ENCODE results near the gene TFF2.
A peak's percentile ranks its signal among the peaks of the same experiment; 100 is the strongest.

Gene TFF2

GRCh38 chr21:42346866-42347600 is 3.8 kb downstream of the TFF2 start:
- DNase-seq (ENCODE audit: low read depth), result no peak

GRCh38 chr21:42346441-42346840 is 4.4 kb downstream of the TFF2 start:
- DNase-seq (ENCODE audit: low read depth), result no peak

- DNase-seq (ENCODE audit: low read depth), result no peak
These were observed 6.2 kb downstream of the TFF2 start for GRCh38 chr21:42344631-42345030.

GRCh38 chr21:42343963-42344510 is 6.8 kb downstream of the TFF2 start:
- DNase-seq (ENCODE audit: low read depth), result no peak

GRCh38 chr21:42343556-42343955 is 7.2 kb downstream of the TFF2 start:
- DNase-seq (ENCODE audit: low read depth), result no peak

GRCh38 chr21:42343101-42343500 is 7.7 kb downstream of the TFF2 start:
- no peak for DNase-seq (ENCODE audit: low read depth)

- DNase-seq (ENCODE audit: low read depth), result no peak
These were observed 8.8 kb downstream of the TFF2 start for GRCh38 chr21:42341776-42342542.

- DNase-seq (ENCODE audit: low read depth), result no peak
These were observed 10.4 kb downstream of the TFF2 start for GRCh38 chr21:42340187-42341050.

GRCh38 chr21:42338729-42339715 is 11.8 kb downstream of the TFF2 start:
- no peak for DNase-seq (ENCODE audit: low read depth)

- peak; percentile 86 for DNase-seq (ENCODE audit: low read depth)
These were observed 12.7 kb downstream of the TFF2 start for GRCh38 chr21:42337830-42338728.

GRCh38 chr21:42337276-42337675 is 13.5 kb downstream of the TFF2 start:
- DNase-seq (ENCODE audit: low read depth), result no peak

GRCh38 chr21:42336054-42336453 is 14.7 kb downstream of the TFF2 start:
- DNase-seq (ENCODE audit: low read depth), result no peak

GRCh38 chr21:42332557-42333317 is 18.1 kb downstream of the TFF2 start:
- DNase-seq (ENCODE audit: low read depth), result no peak

GRCh38 chr21:42331660-42332059 is 19.1 kb downstream of the TFF2 start:
- no peak for DNase-seq (ENCODE audit: low read depth)

- no peak for DNase-seq (ENCODE audit: low read depth)
These were observed 20.1 kb downstream of the TFF2 start for GRCh38 chr21:42330380-42331371.

GRCh38 chr21:42324896-42325295 is 25.9 kb downstream of the TFF2 start:
- no peak for DNase-seq (ENCODE audit: low read depth)

- DNase-seq (ENCODE audit: low read depth), result no peak
These were observed 28.9 kb downstream of the TFF2 start for GRCh38 chr21:42321845-42322244.

- no peak for DNase-seq (ENCODE audit: low read depth)
These were observed 29.6 kb downstream of the TFF2 start for GRCh38 chr21:42321231-42321630.

All from activated T-cell treated with anti-CD3 and anti-CD28 coated beads for 1 hour (primary cell).